ENCODE results near the gene AGAP1. TPM values are rescaled to one million over a fixed set of nuclear protein-coding genes. Genes with fewer than 3 reads are reported as not detected.
A peak's percentile ranks its signal among the peaks of the same experiment; 100 is the strongest.

The AGAP1 gene
- total RNA-seq, 1 experiment from 2014 or later = 18.3 TPM

- DNase-seq (ENCODE audit: extremely low read depth, low read depth) = no peak
Observed at GRCh38 chr2:235544689-235544969, 50.8 kb downstream of the AGAP1 start.

- DNase-seq (ENCODE audit: extremely low read depth, low read depth) = no peak
Observed at GRCh38 chr2:235545339-235546150, 51.7 kb downstream of the AGAP1 start.

GRCh38 chr2:235546151-235546435 lies 52.2 kb downstream of the AGAP1 start:
- no peak for DNase-seq (ENCODE audit: extremely low read depth, low read depth)

- DNase-seq (ENCODE audit: extremely low read depth, low read depth) = no peak
Observed at GRCh38 chr2:235546436-235546835, 52.6 kb downstream of the AGAP1 start.

GRCh38 chr2:235549735-235550377 lies 56.0 kb downstream of the AGAP1 start:
- DNase-seq (ENCODE audit: extremely low read depth, low read depth) = no peak

- DNase-seq (ENCODE audit: extremely low read depth, low read depth) = no peak
Observed at GRCh38 chr2:235550378-235550760, 56.5 kb downstream of the AGAP1 start.

GRCh38 chr2:235550946-235551345 lies 57.1 kb downstream of the AGAP1 start:
- no peak for DNase-seq (ENCODE audit: extremely low read depth, low read depth)

- DNase-seq (ENCODE audit: extremely low read depth, low read depth) = peak; percentile 62
Observed at GRCh38 chr2:235551965-235552364, 58.1 kb downstream of the AGAP1 start.

- DNase-seq (ENCODE audit: extremely low read depth, low read depth) = no peak
Observed at GRCh38 chr2:235552671-235553070, 58.8 kb downstream of the AGAP1 start.

- no peak for DNase-seq (ENCODE audit: extremely low read depth, low read depth)
Observed at GRCh38 chr2:235553291-235553690, 59.4 kb downstream of the AGAP1 start.

GRCh38 chr2:235553696-235554100 lies 59.9 kb downstream of the AGAP1 start:
- no peak for DNase-seq (ENCODE audit: extremely low read depth, low read depth)

- no peak for DNase-seq (ENCODE audit: extremely low read depth, low read depth)
Observed at GRCh38 chr2:235554385-235554784, 60.5 kb downstream of the AGAP1 start.

GRCh38 chr2:235554936-235555335 lies 61.1 kb downstream of the AGAP1 start:
- DNase-seq (ENCODE audit: extremely low read depth, low read depth) = no peak

- DNase-seq (ENCODE audit: extremely low read depth, low read depth) = no peak
Observed at GRCh38 chr2:235555371-235555770, 61.5 kb downstream of the AGAP1 start.

GRCh38 chr2:235556086-235556485 lies 62.2 kb downstream of the AGAP1 start:
- DNase-seq (ENCODE audit: extremely low read depth, low read depth) = no peak

- no peak for DNase-seq (ENCODE audit: extremely low read depth, low read depth)
Observed at GRCh38 chr2:235556901-235557300, 63.1 kb downstream of the AGAP1 start.

- no peak for DNase-seq (ENCODE audit: extremely low read depth, low read depth)
Observed at GRCh38 chr2:235557903-235558302, 64.1 kb downstream of the AGAP1 start.

- DNase-seq (ENCODE audit: extremely low read depth, low read depth) = no peak
Observed at GRCh38 chr2:235558572-235558971, 64.7 kb downstream of the AGAP1 start.

GRCh38 chr2:235560345-235560744 lies 66.5 kb downstream of the AGAP1 start:
- no peak for DNase-seq (ENCODE audit: extremely low read depth, low read depth)

GRCh38 chr2:235561450-235561849 lies 67.6 kb downstream of the AGAP1 start:
- DNase-seq (ENCODE audit: extremely low read depth, low read depth) = no peak

- no peak for DNase-seq (ENCODE audit: extremely low read depth, low read depth)
Observed at GRCh38 chr2:235562065-235562747, 68.4 kb downstream of the AGAP1 start.
